HG02759 (cell line): Measurements from ENCODE around the gene ANKDD1B.
A peak's percentile ranks its signal among the peaks of the same experiment; 100 is the strongest.
"Not testable (repeated sequence)": the region's sequence is repeated elsewhere in the genome, so short reads cannot be mapped to it uniquely, and the experiment has no call there.

Source experiments
- ATAC-seq: cut with Tn5 transposase; IDR thresholded peaks from one replicate; pipeline ENCODE4 v1.9.1; 2021; ENCODE audit warnings: mild to moderate bottlenecking, moderate library complexity; ENCODE audit not compliant: unreplicated experiment

ANKDD1B gene

DNA sequence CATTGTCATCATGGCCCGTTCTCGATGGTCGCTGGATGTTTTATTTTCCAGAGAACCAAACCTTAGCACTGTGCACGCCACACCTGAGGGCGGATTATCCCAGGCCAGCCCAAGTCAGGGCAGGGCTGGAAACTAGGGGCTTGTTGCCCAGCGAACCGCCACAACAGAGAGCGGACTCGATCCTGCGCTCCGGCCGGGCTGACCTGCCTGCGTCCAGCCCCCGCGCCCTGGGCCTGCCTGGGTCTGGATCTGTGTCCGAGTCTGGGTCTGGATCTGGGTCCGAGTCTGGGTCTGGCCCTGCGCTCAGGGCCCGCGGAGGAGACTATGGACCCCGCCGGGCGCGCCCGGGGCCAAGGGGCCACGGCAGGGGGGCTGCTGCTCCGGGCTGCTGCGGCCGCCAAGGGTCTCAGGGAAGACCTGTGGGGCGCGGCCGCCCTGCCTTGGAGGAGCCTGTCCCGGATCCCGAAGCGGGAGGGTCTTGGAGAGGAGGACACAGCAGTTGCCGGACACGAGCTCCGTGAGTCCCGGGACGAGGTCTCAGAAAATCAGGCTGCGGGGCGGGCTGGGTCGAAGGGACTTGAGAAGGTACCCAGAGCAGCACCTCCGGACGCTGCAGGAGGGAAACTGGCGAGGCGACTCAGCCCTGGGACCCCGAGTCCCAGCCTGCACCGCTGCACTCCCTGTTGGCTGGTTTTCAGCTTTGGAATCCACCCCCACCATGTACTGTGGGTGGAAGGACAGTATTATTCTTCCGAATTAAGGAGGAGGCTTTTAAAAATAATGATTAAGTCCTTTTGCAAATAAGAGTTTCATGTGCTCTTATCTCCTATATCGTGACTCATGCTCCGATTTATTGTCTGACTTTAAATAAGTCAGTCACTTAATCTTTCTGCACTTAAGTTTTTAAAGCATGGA, at the start of gene ANKDD1B:
ANKDD1B (plus strand) TSS at position 143 of the 915 bp plus-strand sequence; CDS start at position 325, 182 bp downstream.
- peak; percentile 59 for ATAC-seq

DNA sequence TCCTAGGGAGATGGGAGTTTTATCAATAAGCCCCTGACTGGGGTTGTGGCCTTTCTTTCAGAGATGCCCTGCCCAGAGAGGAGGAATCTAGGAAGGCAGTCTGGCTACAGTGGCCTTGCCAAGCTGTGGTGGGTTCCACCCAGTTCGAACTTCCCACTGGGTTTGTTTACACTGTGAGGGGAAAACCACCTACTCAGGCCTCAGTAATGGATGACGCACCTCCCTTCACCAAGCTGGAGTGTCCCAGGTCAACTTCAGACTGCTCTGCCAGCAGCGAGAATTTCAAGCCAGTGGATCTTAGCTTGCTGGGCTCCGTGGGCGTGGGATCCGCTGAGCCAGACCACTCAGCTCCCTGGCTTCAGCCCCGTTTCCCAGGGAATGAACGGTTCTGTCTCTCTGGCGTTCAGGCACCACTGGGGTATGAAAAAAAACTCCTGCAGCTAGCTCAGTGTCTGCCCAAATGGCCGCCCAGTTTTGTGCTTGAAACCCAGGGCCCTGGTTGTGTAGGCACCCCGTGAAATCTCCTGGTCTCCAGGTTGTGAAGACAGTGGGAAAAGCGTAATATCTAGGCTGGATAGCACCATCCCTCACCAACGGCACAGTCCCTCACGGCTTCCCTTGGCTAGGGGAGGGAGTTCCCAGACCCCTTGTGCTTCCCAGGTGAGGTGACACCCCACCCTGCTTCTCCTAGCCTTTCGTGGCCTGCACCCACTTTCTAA, 45.1 kb upstream of the ANKDD1B start:
- not testable (repeated sequence) for ATAC-seq

- ATAC-seq, result peak; percentile 87
Observed at GRCh38 chr5:75566710-75567309, 44.4 kb upstream of the ANKDD1B start.

- peak; percentile 55 for ATAC-seq
Observed at GRCh38 chr5:75567710-75568109, 43.5 kb upstream of the ANKDD1B start.

DNA sequence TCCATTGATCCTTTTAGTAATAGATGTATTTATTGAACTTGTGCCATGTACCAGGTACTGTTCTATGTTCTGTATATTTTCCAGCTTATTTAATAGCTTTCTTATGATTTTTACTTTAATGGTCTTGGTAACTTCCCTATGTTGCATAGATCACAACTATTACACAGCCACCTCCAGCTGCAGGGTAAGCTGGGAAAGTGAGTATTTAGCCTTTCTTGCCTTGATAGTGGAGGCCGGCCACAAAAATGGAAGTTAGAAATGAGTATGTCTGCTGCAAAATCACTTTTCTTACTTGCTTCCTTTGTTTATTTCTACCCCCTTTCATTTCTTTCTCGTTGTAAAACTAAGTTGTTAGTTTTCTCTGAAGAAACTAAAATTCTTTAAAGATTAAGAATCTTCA, 43.1 kb upstream of the ANKDD1B start:
- ATAC-seq, result no peak

DNA sequence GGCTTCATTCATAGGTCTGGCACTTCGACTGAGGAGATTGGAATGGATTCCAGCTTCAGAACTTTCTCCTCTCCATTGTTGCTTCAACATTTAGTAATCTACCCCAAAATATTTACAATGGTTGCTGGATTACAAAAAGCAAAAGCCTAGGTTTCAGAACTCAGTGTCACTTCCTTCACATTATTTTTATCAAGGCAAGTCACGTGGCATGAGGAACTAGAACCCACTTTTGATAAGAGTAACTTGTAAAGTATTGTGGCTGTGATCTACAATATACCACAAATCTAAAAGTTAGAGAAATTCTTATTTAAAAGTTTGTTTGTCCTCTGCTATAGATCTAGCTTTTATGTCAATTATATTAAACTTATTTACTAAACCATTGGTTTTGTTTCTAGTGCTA, 39.7 kb upstream of the ANKDD1B start:
- ATAC-seq, result no peak

- no peak for ATAC-seq
Observed at GRCh38 chr5:75574791-75575190, 36.5 kb upstream of the ANKDD1B start.

- ATAC-seq, result not testable (repeated sequence)
Observed at GRCh38 chr5:75578280-75578679, 33.0 kb upstream of the ANKDD1B start.

- ATAC-seq, result no peak
Observed at GRCh38 chr5:75584641-75585040, 26.6 kb upstream of the ANKDD1B start.

DNA sequence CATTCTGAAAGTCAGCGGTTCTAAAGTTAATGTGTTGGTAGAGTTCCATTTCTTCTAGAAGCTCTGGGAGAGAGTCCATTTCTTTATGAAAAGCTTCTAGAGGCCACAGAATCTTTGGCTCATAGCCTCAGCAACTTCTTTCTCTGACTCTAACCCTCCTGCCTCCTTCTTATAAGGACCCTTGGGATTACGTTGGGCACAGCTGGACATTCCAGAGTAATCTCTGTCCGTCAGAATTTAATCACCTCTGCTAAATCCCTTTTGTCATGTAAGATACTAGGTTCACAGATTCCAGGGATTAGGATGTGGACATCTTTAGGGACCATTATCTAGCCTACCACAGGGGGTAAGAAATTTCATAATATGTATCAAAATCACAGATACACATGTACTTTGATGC, 22.6 kb upstream of the ANKDD1B start:
- no peak for ATAC-seq

DNA sequence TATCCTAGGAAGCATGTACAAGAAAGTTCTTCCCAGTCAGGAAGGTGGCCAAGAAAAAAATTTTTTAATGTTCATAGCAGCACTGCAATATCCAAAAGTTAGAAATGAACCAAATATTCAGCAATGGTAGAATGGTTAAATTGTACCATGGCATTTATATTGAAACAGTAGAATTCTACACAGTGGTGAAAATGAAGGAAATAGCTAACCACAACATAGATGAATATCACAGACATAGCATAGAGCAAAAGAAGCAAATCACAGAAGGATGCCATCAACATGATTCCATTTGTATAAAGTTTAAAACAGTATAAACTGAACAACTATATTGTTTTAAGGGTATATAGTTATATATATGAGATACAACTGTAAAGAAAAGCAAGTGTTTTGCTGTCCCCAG, 10.7 kb upstream of the ANKDD1B start:
- no peak for ATAC-seq

- no peak for ATAC-seq
Observed at GRCh38 chr5:75601567-75601966, 9.7 kb upstream of the ANKDD1B start.

- ATAC-seq, result no peak
Observed at GRCh38 chr5:75601996-75602395, 9.3 kb upstream of the ANKDD1B start.

- ATAC-seq, result no peak
Observed at GRCh38 chr5:75603371-75603770, 7.9 kb upstream of the ANKDD1B start.

DNA sequence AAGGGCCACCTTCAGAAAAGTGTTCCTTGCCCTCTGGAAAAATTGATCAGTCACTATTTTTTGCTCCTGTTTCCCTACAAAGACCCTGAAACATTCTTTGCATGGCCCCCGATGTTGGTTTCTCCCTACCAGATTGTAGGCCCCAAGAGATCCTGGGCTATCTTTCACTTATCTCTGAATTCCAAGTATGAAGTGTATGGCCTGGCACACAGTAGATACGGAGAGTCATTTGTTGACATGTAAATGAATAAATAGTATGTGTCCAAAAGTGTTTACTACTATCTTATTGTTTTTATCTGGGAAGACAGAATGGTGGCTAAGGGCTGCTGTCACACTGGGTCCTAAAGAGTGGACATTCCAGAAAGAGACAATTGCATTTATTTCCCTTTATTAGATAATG, 7.4 kb upstream of the ANKDD1B start:
- no peak for ATAC-seq

- ATAC-seq, result not testable (repeated sequence)
Observed at GRCh38 chr5:75607341-75607740, 3.9 kb upstream of the ANKDD1B start.

GRCh38 chr5:75608870-75609269, 2.4 kb upstream of the ANKDD1B start:
- ATAC-seq, result no peak

DNA sequence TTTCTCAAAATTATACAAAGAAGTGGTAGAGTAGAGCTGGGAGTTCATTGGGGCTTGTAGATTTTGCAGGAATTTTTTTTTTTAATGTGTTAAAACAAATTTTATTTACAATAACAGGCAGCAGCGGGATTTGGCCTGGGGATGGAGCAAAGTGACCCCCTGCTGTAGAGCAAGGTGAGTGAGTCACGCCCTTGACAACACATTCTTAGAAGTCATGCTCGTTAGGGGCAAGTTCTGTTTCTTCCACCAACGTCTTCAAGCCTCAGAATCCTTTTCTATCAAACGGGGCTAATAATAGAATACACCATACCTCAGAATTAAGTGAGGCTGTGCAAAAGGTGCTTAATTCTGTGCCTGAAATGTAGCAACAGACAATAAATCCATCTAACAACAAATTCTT, 1.1 kb upstream of the ANKDD1B start:
- ATAC-seq, result no peak

DNA sequence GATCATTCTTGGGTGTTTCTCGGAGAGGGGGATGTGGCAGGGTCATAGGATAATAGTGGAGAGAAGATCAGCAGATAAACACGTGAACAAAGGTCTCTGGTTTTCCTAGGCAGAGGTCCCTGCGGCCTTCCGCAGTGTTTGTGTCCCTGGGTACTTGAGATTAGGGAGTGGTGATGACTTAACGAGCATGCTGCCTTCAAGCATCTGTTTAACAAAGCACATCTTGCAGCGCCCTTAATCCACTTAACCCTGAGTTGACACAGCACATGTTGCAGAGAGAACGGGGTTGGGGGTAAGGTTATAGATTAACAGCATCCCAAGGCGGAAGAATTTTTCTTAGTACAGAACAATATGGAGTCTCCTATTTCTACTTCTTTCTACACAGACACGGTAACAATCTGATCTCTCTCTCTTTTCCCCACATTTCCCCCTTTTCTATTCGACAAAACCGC, 368 bp upstream of the ANKDD1B start:
- not testable (repeated sequence) for ATAC-seq

DNA sequence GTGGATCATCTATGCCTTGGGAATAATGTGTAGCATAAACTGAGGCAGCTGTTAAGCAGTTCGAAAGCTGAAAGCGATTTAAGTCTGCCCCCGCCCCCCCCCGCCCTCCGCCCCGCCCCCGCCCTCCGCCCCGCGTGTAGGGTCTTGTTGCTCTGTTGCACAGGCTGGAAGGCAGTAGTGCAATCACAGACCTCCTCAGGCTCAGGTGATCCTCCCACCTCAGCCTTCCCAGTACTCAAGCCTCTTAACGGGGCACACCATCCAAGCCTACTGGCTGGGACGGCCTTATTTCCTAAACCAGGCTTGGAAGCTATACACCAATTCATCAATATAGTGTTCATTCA, 945 bp downstream of the ANKDD1B start:
- no peak for ATAC-seq

GRCh38 chr5:75612901-75613300, 1.6 kb downstream of the ANKDD1B start:
- no peak for ATAC-seq

DNA sequence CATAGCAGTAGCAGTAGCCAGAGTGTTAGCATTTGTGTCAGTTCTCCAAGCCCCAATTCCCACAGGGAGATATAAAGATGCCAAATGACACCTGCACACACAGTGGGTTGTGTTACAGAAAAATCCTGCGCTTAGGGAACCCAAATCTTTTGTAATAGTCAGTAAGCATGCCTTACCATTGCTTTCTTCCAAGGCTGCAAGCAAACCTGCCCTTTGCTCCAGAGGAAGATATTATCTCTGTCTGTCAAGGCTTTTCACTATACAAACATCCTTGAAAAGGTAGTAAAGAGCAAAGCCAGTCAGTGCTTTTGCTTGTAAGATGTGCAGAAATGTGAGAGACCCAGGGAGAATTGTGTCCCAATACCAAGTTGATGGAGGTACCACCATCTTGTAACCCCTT, 2.9 kb downstream of the ANKDD1B start:
- ATAC-seq, result no peak
